ENCODE data around the gene SNX9. TPM values are rescaled to one million over a fixed set of nuclear protein-coding genes. Genes with fewer than 3 reads are reported as not detected.

SNX9 gene
- 50.7 and 53.0 TPM in 2 replicates for total RNA-seq
- 25.2 TPM for total RNA-seq (2013)
- 10.0 and 14.0 TPM in 2 replicates for polyA plus RNA-seq
- 10.8 and 15.2 TPM in 2 replicates for polyA minus RNA-seq

GRCh38 chr6:157823001-157823527 lies at the start of gene SNX9:
Gene SNX9 (plus strand): TSS chr6:157823246. CDS start chr6:157823435, 189 bp downstream.
- Mint-ChIP-seq H3K9me3 (ENCODE audit: insufficient read depth) (no peaks in the 10 kb centered on the region), H3K27ac (peak within 1 kb of the TSS; percentile 97), H3K4me1 (peaks cover 43% of the 10 kb centered on the region), H3K27me3 (no peaks in the 10 kb centered on the region), H3K4me3 (peak within 1 kb of the TSS; percentile 94)
- H3K36me3 ChIP-seq (replicated peaks in 1 of 2; ENCODE audit: control extremely low read depth in 1 of 2, control insufficient read depth in 1 of 2, extremely low read depth in 1 of 2, insufficient read depth in 2 of 2, low read length in 1 of 2) = no peaks in the 10 kb centered on the region
- peak within 1 kb of the TSS; percentile 65 for H2AFZ ChIP-seq (ENCODE audit: insufficient read depth, low read depth, low read length, poor library complexity, severe bottlenecking)
- peak within 1 kb of the TSS; percentile 93 for H3K4me2 ChIP-seq (replicated peaks; ENCODE audit: low read depth, low read length, poor library complexity, severe bottlenecking)
- TF ChIP-seq, protein P1, sequence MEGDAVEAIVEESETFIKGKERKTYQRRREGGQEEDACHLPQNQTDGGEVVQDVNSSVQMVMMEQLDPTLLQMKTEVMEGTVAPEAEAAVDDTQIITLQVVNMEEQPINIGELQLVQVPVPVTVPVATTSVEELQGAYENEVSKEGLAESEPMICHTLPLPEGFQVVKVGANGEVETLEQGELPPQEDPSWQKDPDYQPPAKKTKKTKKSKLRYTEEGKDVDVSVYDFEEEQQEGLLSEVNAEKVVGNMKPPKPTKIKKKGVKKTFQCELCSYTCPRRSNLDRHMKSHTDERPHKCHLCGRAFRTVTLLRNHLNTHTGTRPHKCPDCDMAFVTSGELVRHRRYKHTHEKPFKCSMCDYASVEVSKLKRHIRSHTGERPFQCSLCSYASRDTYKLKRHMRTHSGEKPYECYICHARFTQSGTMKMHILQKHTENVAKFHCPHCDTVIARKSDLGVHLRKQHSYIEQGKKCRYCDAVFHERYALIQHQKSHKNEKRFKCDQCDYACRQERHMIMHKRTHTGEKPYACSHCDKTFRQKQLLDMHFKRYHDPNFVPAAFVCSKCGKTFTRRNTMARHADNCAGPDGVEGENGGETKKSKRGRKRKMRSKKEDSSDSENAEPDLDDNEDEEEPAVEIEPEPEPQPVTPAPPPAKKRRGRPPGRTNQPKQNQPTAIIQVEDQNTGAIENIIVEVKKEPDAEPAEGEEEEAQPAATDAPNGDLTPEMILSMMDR (IDR thresholded peaks at IDR 0.05) = no peak
- no peak for TF ChIP-seq EZH2 (IDR thresholded peaks at IDR 0.05; ENCODE audit: borderline replicate concordance, insufficient read depth, low read depth, low read length, poor library complexity, severe bottlenecking)
- peaks cover 16 to 17% of the 10 kb centered on the region in 2 donors for H3K4me1 ChIP-seq (ENCODE audit: control insufficient read depth in 2 of 2, insufficient read depth in 2 of 2, low read length in 2 of 2)
- ChIA-PET CTCF (interaction anchor here (1.0 to 2.0 kb wide), 2 partner anchors 15 to 67 kb away, joined by 3 to 8 read pairs; no protein-coding TSS in a partner anchor), POLR2A (interaction anchor here (1.4 kb wide), 1 partner anchor 62 kb away, joined by 4 read pairs; no protein-coding TSS in a partner anchor)
- WGBS (ENCODE audit: insufficient coverage) = under 1% methylated on average over 92 of the region's 92 CpGs
- no peaks in the 10 kb centered on the region for H3K9me3 ChIP-seq (ENCODE audit: control extremely low read depth in 1 of 3, control insufficient read depth in 2 of 3, insufficient read depth in 1 of 3, low read length in 2 of 3)
- DNase-seq = peak; percentile 85
- peak within 1 kb of the TSS; percentile 95 for H3K9ac ChIP-seq (ENCODE audit: low read length)
- intact Hi-C loops (cut with micrococcal nuclease) = loop anchor here (5.0 to 10.0 kb wide), 2 partner anchors 49 to 822 kb away; partner anchors contain the start of gene DYNLT1
- H3K4me3 ChIP-seq (ENCODE audit: control extremely low read depth in 1 of 5, extremely low read depth in 1 of 5, insufficient read depth in 1 of 5, low read depth in 2 of 5, low read length in 4 of 5) = peak within 1 kb of the TSS; percentile 62 to 91 (median 86)
- H3K27ac ChIP-seq (ENCODE audit: low read length in 2 of 2) = peak within 1 kb of the TSS; percentile 74 to 95
- peaks cover 9% of the 10 kb centered on the region for H4K20me1 ChIP-seq (ENCODE audit: control insufficient read depth, insufficient read depth, low read length, poor library complexity, severe bottlenecking)
- H3K27me3 ChIP-seq (replicated peaks in 1 of 4; ENCODE audit: control extremely low read depth in 1 of 4, control insufficient read depth in 3 of 4, insufficient read depth in 4 of 4, low read length in 3 of 4) = no peaks in the 10 kb centered on the region
- ATAC-seq (ENCODE audit: low read depth) = peak; percentile 67
- H3K79me2 ChIP-seq (ENCODE audit: control insufficient read depth, insufficient read depth, low read length) = peaks cover 23% of the 10 kb centered on the region

- ChIA-PET POLR2A (no interaction called here), CTCF (interaction anchor here (0.9 to 10.1 kb wide), 2 partner anchors 12 to 17 kb away, joined by 3 to 50 read pairs; no protein-coding TSS in a partner anchor)
- intact Hi-C loops (cut with micrococcal nuclease) = no loop called here
- Mint-ChIP-seq H3K27me3 (peaks cover 9% of the 10 kb centered on the region), H3K27ac (peak overlapping the region; percentile 33), H3K4me1 (peaks cover 40% of the 10 kb centered on the region), H3K4me3 (peak overlapping the region; percentile 58), H3K9me3 (ENCODE audit: insufficient read depth) (no peaks in the 10 kb centered on the region)
- TF ChIP-seq, protein P1 (IDR thresholded peaks at IDR 0.05) = no peak
- Histone ChIP-seq H3K4me3 (ENCODE audit: control extremely low read depth in 1 of 5, extremely low read depth in 1 of 5, insufficient read depth in 1 of 5, low read depth in 2 of 5, low read length in 4 of 5) (no peak overlapping the region), H3K9me3 (ENCODE audit: control extremely low read depth in 1 of 3, control insufficient read depth in 2 of 3, insufficient read depth in 1 of 3, low read length in 2 of 3) (peaks cover 0 to 19% (median 0%) of the 10 kb centered on the region in 3 donors), H3K9ac (ENCODE audit: low read length) (no peak overlapping the region), H3K27ac (ENCODE audit: low read length in 2 of 2) (no peak overlapping the region), H3K79me2 (ENCODE audit: control insufficient read depth, insufficient read depth, low read length) (no peaks in the 10 kb centered on the region), H4K20me1 (ENCODE audit: control insufficient read depth, insufficient read depth, low read length, poor library complexity, severe bottlenecking) (no peaks in the 10 kb centered on the region), H3K36me3 (replicated peaks in 1 of 2; ENCODE audit: control extremely low read depth in 1 of 2, control insufficient read depth in 1 of 2, extremely low read depth in 1 of 2, insufficient read depth in 2 of 2, low read length in 1 of 2) (no peaks in the 10 kb centered on the region), H3K4me2 (replicated peaks; ENCODE audit: low read depth, low read length, poor library complexity, severe bottlenecking) (no peak overlapping the region), H2AFZ (ENCODE audit: insufficient read depth, low read depth, low read length, poor library complexity, severe bottlenecking) (no peak overlapping the region), H3K27me3 (replicated peaks in 1 of 4; ENCODE audit: control extremely low read depth in 1 of 4, control insufficient read depth in 3 of 4, insufficient read depth in 4 of 4, low read length in 3 of 4) (no peaks in the 10 kb centered on the region), H3K4me1 (ENCODE audit: control insufficient read depth in 2 of 2, insufficient read depth in 2 of 2, low read length in 2 of 2) (peaks cover 21 to 28% of the 10 kb centered on the region in 2 donors)
- DNase-seq (no peak), ATAC-seq (ENCODE audit: low read depth) (no peak)
- 87% methylated on average over 10 of the region's 10 CpGs for WGBS (ENCODE audit: insufficient coverage)
These were observed 49.7 kb upstream of the SNX9 start for GRCh38 chr6:157773248-157773773.

Data from B cell (primary cell).